Measurements from ENCODE around the gene CFAP20.

The CFAP20 gene

GRCh38 chr16:58129097-58129936 lies at the start of gene CFAP20:
Gene CFAP20 (minus strand): TSS chr16:58129381. CDS start chr16:58129115, 266 bp downstream.
- DNase-seq (ENCODE audit: insufficient read length, low spot score) (peak; percentile 88), FAIRE-seq (peak; percentile 92)
- TF ChIP-seq POLR2A (IDR thresholded peaks at IDR 0.05; ENCODE audit: low read depth, low read length): peak; percentile 91

GRCh38 chr16:58177353-58177710 lies 48.2 kb upstream of the CFAP20 start:
- FAIRE-seq (no peak), DNase-seq (ENCODE audit: insufficient read length, low spot score) (no peak)
- TF ChIP-seq POLR2A (IDR thresholded peaks at IDR 0.05; ENCODE audit: low read depth, low read length): no peak

GRCh38 chr16:58176608-58177352 lies 47.6 kb upstream of the CFAP20 start:
- no peak for TF ChIP-seq POLR2A (IDR thresholded peaks at IDR 0.05; ENCODE audit: low read depth, low read length)
- DNase-seq (ENCODE audit: insufficient read length, low spot score): no peak
- no peak for FAIRE-seq

- no peak for TF ChIP-seq POLR2A (IDR thresholded peaks at IDR 0.05; ENCODE audit: low read depth, low read length)
- FAIRE-seq (no peak), DNase-seq (ENCODE audit: insufficient read length, low spot score) (no peak)
Observed at GRCh38 chr16:58170223-58170622, 41.0 kb upstream of the CFAP20 start.

- TF ChIP-seq POLR2A (IDR thresholded peaks at IDR 0.05; ENCODE audit: low read depth, low read length): no peak
- FAIRE-seq (no peak), DNase-seq (ENCODE audit: insufficient read length, low spot score) (no peak)
Observed at GRCh38 chr16:58160855-58161254, 31.7 kb upstream of the CFAP20 start.

GRCh38 chr16:58158725-58159124 lies 29.5 kb upstream of the CFAP20 start:
- no peak for FAIRE-seq
- DNase-seq (ENCODE audit: insufficient read length, low spot score): no peak
- TF ChIP-seq POLR2A (IDR thresholded peaks at IDR 0.05; ENCODE audit: low read depth, low read length): no peak

GRCh38 chr16:58157951-58158540 lies 28.9 kb upstream of the CFAP20 start:
- DNase-seq (ENCODE audit: insufficient read length, low spot score) (no peak), FAIRE-seq (no peak)
- no peak for TF ChIP-seq POLR2A (IDR thresholded peaks at IDR 0.05; ENCODE audit: low read depth, low read length)

- TF ChIP-seq POLR2A (IDR thresholded peaks at IDR 0.05; ENCODE audit: low read depth, low read length): no peak
- no peak for FAIRE-seq
- no peak for DNase-seq (ENCODE audit: insufficient read length, low spot score)
Observed at GRCh38 chr16:58157239-58157638, 28.1 kb upstream of the CFAP20 start.

GRCh38 chr16:58155839-58156238 lies 26.7 kb upstream of the CFAP20 start:
- DNase-seq (ENCODE audit: insufficient read length, low spot score): no peak
- no peak for TF ChIP-seq POLR2A (IDR thresholded peaks at IDR 0.05; ENCODE audit: low read depth, low read length)
- no peak for FAIRE-seq

GRCh38 chr16:58154345-58154744 lies 25.2 kb upstream of the CFAP20 start:
- FAIRE-seq (no peak), DNase-seq (ENCODE audit: insufficient read length, low spot score) (no peak)
- no peak for TF ChIP-seq POLR2A (IDR thresholded peaks at IDR 0.05; ENCODE audit: low read depth, low read length)

GRCh38 chr16:58152246-58152868 lies 23.2 kb upstream of the CFAP20 start:
- no peak for DNase-seq (ENCODE audit: insufficient read length, low spot score)
- no peak for TF ChIP-seq POLR2A (IDR thresholded peaks at IDR 0.05; ENCODE audit: low read depth, low read length)
- FAIRE-seq: no peak

GRCh38 chr16:58148526-58148925 lies 19.3 kb upstream of the CFAP20 start:
- FAIRE-seq: no peak
- no peak for DNase-seq (ENCODE audit: insufficient read length, low spot score)
- no peak for TF ChIP-seq POLR2A (IDR thresholded peaks at IDR 0.05; ENCODE audit: low read depth, low read length)

- DNase-seq (ENCODE audit: insufficient read length, low spot score) (no peak), FAIRE-seq (no peak)
- no peak for TF ChIP-seq POLR2A (IDR thresholded peaks at IDR 0.05; ENCODE audit: low read depth, low read length)
Observed at GRCh38 chr16:58148099-58148498, 18.9 kb upstream of the CFAP20 start.

GRCh38 chr16:58138852-58139251 lies 9.7 kb upstream of the CFAP20 start:
- DNase-seq (ENCODE audit: insufficient read length, low spot score) (no peak), FAIRE-seq (no peak)
- TF ChIP-seq POLR2A (IDR thresholded peaks at IDR 0.05; ENCODE audit: low read depth, low read length): no peak
